ENCODE data around the gene PTP4A1. TPM values are rescaled to one million over a fixed set of nuclear protein-coding genes. Genes with fewer than 3 reads are reported as not detected.

PTP4A1 gene
- total RNA-seq, 1 donor from 2014 or later = 143 TPM

- peak overlapping the region; percentile 93 for H3K4me2 ChIP-seq (ENCODE audit: low read length)
- no peaks in the 10 kb centered on the region for H3K36me3 Mint-ChIP-seq (ENCODE audit: low read depth, unreplicated experiment)
- TF ChIP-seq EZH2 (IDR thresholded peaks at IDR 0.05; ENCODE audit: insufficient read depth, low read length) = no peak
- TF ChIP-seq, protein P1, sequence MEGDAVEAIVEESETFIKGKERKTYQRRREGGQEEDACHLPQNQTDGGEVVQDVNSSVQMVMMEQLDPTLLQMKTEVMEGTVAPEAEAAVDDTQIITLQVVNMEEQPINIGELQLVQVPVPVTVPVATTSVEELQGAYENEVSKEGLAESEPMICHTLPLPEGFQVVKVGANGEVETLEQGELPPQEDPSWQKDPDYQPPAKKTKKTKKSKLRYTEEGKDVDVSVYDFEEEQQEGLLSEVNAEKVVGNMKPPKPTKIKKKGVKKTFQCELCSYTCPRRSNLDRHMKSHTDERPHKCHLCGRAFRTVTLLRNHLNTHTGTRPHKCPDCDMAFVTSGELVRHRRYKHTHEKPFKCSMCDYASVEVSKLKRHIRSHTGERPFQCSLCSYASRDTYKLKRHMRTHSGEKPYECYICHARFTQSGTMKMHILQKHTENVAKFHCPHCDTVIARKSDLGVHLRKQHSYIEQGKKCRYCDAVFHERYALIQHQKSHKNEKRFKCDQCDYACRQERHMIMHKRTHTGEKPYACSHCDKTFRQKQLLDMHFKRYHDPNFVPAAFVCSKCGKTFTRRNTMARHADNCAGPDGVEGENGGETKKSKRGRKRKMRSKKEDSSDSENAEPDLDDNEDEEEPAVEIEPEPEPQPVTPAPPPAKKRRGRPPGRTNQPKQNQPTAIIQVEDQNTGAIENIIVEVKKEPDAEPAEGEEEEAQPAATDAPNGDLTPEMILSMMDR (IDR thresholded peaks at IDR 0.05; ENCODE audit: insufficient read depth, low read depth, low read length) = peak; percentile 79
- H3K27me3 ChIP-seq (ENCODE audit: insufficient read depth, low read length) = no peaks in the 10 kb centered on the region
- no peaks in the 10 kb centered on the region for H4K20me1 ChIP-seq (ENCODE audit: insufficient read depth, low read length)
- no peaks in the 10 kb centered on the region for H3K36me3 ChIP-seq (ENCODE audit: insufficient read depth, low read length)
- H3K4me1 ChIP-seq (ENCODE audit: insufficient read depth, low read length) = peaks cover 4% of the 10 kb centered on the region
- peak overlapping the region; percentile 74 for H3K4me3 ChIP-seq (ENCODE audit: insufficient read depth, low read depth, low read length)
- H3K27me3 Mint-ChIP-seq (ENCODE audit: low read depth, unreplicated experiment) = no peaks in the 10 kb centered on the region
- H3K27ac ChIP-seq (ENCODE audit: low read depth, low read length) = no peak overlapping the region
- no peak for FAIRE-seq
- H3K4me1 Mint-ChIP-seq (ENCODE audit: low read depth, unreplicated experiment) = peaks cover 1% of the 10 kb centered on the region
- peak; percentile 22 for DNase-seq (ENCODE audit: low read depth)
- no peaks in the 10 kb centered on the region for H3K9me3 ChIP-seq (ENCODE audit: insufficient read depth, low read depth, low read length)
- no peaks in the 10 kb centered on the region for H3K79me2 ChIP-seq (ENCODE audit: insufficient read depth, low read length)
- peak overlapping the region; percentile 53 for H3K27ac Mint-ChIP-seq (ENCODE audit: unreplicated experiment)
- H3K9me3 Mint-ChIP-seq (ENCODE audit: unreplicated experiment) = no peaks in the 10 kb centered on the region
- peak overlapping the region; percentile 63 for H3K9ac ChIP-seq (ENCODE audit: low read length)
- peak overlapping the region; percentile 90 for H3K4me3 Mint-ChIP-seq (ENCODE audit: unreplicated experiment)
- peak overlapping the region; percentile 90 for H2AFZ ChIP-seq (ENCODE audit: low read depth, low read length)
Observed at GRCh38 chr6:63598049-63599036, 26.1 kb downstream of the PTP4A1 start.

GRCh38 chr6:63599243-63599642 lies 27.0 kb downstream of the PTP4A1 start:
- Histone ChIP-seq H3K4me3 (ENCODE audit: insufficient read depth, low read depth, low read length) (no peak overlapping the region), H3K9me3 (ENCODE audit: insufficient read depth, low read depth, low read length) (no peaks in the 10 kb centered on the region), H3K4me1 (ENCODE audit: insufficient read depth, low read length) (peaks cover 4% of the 10 kb centered on the region), H3K36me3 (ENCODE audit: insufficient read depth, low read length) (no peaks in the 10 kb centered on the region), H3K4me2 (ENCODE audit: low read length) (no peak overlapping the region), H3K27me3 (ENCODE audit: insufficient read depth, low read length) (no peaks in the 10 kb centered on the region), H3K79me2 (ENCODE audit: insufficient read depth, low read length) (no peaks in the 10 kb centered on the region), H2AFZ (ENCODE audit: low read depth, low read length) (no peak overlapping the region), H3K9ac (ENCODE audit: low read length) (no peak overlapping the region), H3K27ac (ENCODE audit: low read depth, low read length) (no peak overlapping the region), H4K20me1 (ENCODE audit: insufficient read depth, low read length) (no peaks in the 10 kb centered on the region)
- Mint-ChIP-seq H3K27me3 (ENCODE audit: low read depth, unreplicated experiment) (no peaks in the 10 kb centered on the region), H3K4me1 (ENCODE audit: low read depth, unreplicated experiment) (peaks cover 1% of the 10 kb centered on the region), H3K4me3 (ENCODE audit: unreplicated experiment) (peak overlapping the region; percentile 90), H3K36me3 (ENCODE audit: low read depth, unreplicated experiment) (no peaks in the 10 kb centered on the region), H3K9me3 (ENCODE audit: unreplicated experiment) (no peaks in the 10 kb centered on the region), H3K27ac (ENCODE audit: unreplicated experiment) (peak overlapping the region; percentile 53)
- TF ChIP-seq, protein P1 (IDR thresholded peaks at IDR 0.05; ENCODE audit: insufficient read depth, low read depth, low read length) = no peak
- TF ChIP-seq EZH2 (IDR thresholded peaks at IDR 0.05; ENCODE audit: insufficient read depth, low read length) = no peak
- FAIRE-seq = no peak
- DNase-seq (ENCODE audit: low read depth) = no peak

DNA sequence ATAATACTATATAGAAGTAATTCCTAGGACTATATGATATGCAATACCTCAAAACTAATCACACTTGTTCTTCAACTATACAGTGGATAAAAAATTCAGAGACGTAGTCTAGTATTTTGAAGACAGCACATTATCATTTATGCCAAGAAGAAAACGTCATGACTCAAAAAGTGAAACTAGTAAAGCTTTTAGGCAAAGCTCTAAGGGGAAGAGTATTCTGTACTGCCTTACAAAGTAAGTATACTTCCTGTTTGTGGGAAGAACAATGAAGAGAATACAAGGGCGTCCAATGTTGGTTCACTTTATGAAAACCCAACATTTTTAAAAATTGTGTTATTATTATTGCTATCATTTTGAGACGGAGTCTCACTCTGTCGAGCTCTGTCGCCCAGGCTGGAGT lies 27.9 kb downstream of the PTP4A1 start:
- Mint-ChIP-seq H3K4me3 (ENCODE audit: unreplicated experiment) (no peak overlapping the region), H3K36me3 (ENCODE audit: low read depth, unreplicated experiment) (no peaks in the 10 kb centered on the region), H3K4me1 (ENCODE audit: low read depth, unreplicated experiment) (peaks cover 1% of the 10 kb centered on the region), H3K27ac (ENCODE audit: unreplicated experiment) (no peak overlapping the region), H3K9me3 (ENCODE audit: unreplicated experiment) (no peaks in the 10 kb centered on the region), H3K27me3 (ENCODE audit: low read depth, unreplicated experiment) (no peaks in the 10 kb centered on the region)
- FAIRE-seq (no peak), DNase-seq (ENCODE audit: low read depth) (no peak)
- H2AFZ ChIP-seq (ENCODE audit: low read depth, low read length) = no peak overlapping the region
- peaks cover 4% of the 10 kb centered on the region for H3K4me1 ChIP-seq (ENCODE audit: insufficient read depth, low read length)
- no peak overlapping the region for H3K4me2 ChIP-seq (ENCODE audit: low read length)
- H4K20me1 ChIP-seq (ENCODE audit: insufficient read depth, low read length) = no peaks in the 10 kb centered on the region
- H3K9ac ChIP-seq (ENCODE audit: low read length) = no peak overlapping the region
- no peaks in the 10 kb centered on the region for H3K79me2 ChIP-seq (ENCODE audit: insufficient read depth, low read length)
- H3K36me3 ChIP-seq (ENCODE audit: insufficient read depth, low read length) = no peaks in the 10 kb centered on the region
- H3K27ac ChIP-seq (ENCODE audit: low read depth, low read length) = no peak overlapping the region
- no peaks in the 10 kb centered on the region for H3K27me3 ChIP-seq (ENCODE audit: insufficient read depth, low read length)
- H3K9me3 ChIP-seq (ENCODE audit: insufficient read depth, low read depth, low read length) = no peaks in the 10 kb centered on the region
- TF ChIP-seq, protein P1 (IDR thresholded peaks at IDR 0.05; ENCODE audit: insufficient read depth, low read depth, low read length) = no peak
- TF ChIP-seq EZH2 (IDR thresholded peaks at IDR 0.05; ENCODE audit: insufficient read depth, low read length) = no peak
- no peak overlapping the region for H3K4me3 ChIP-seq (ENCODE audit: insufficient read depth, low read depth, low read length)
